Activated CD8-positive, alpha-beta memory T cell treated with anti-CD3 and anti-CD28 coated beads for 36 hours (primary cell): ENCODE results near the gene DSTN. TPM values are rescaled to one million over a fixed set of nuclear protein-coding genes. Genes with fewer than 3 reads are reported as not detected.

ENCODE experiments used
- CTCF ChIA-PET: fragments of 350-600 bp; sonication (Branson Sonifier 250); formaldehyde crosslinking; loops from one replicate; lab custom pipeline; 2021; ENCODE audit warnings: antibody characterized with exemption; lab: Charles Lee
- POLR2A ChIA-PET: fragments of 350-600 bp; sonication (Branson Sonifier 250); formaldehyde crosslinking; loops from one replicate; lab custom pipeline; 2021; ENCODE audit warnings: antibody characterized with exemption; lab: Charles Lee
- total RNA-seq, 2 experiments: library from RNA; stranded (reverse); gene quantifications; one replicate each; pipeline ENCODE4 v1.2.3, GENCODE V29; 2021

DSTN gene
- total RNA-seq, 2 experiments from 2014 or later: 72.8 to 75.3 TPM

- ChIA-PET CTCF (no interaction called here), POLR2A (no interaction called here)
Observed at GRCh38 chr20:17640875-17641378, 71.1 kb downstream of the DSTN start.

GRCh38 chr20:17641520-17641964 lies 71.7 kb downstream of the DSTN start:
- POLR2A ChIA-PET: no interaction called here
- CTCF ChIA-PET: interaction anchor here (1.7 kb wide), 1 partner anchor 19 kb away, joined by 4 read pairs; no protein-coding TSS in a partner anchor

GRCh38 chr20:17641993-17642392 lies 72.1 kb downstream of the DSTN start:
- ChIA-PET CTCF (interaction anchor here (1.7 kb wide), 1 partner anchor 20 kb away, joined by 4 read pairs; no protein-coding TSS in a partner anchor), POLR2A (no interaction called here)

GRCh38 chr20:17642404-17643269 lies 72.8 kb downstream of the DSTN start:
- CTCF ChIA-PET: interaction anchor here (1.3 to 1.7 kb wide), 2 partner anchors 20 to 40 kb away, joined by 3 to 4 read pairs; partner anchors contain the start of gene RRBP1
- POLR2A ChIA-PET: no interaction called here

GRCh38 chr20:17643531-17644188 lies 73.8 kb downstream of the DSTN start:
- POLR2A ChIA-PET: no interaction called here

GRCh38 chr20:17644451-17644850 lies 74.6 kb downstream of the DSTN start:
- ChIA-PET CTCF (no interaction called here), POLR2A (no interaction called here)

More at GRCh38 chr20:17643531-17644188, 73.8 kb downstream of the DSTN start:
- CTCF ChIA-PET: interaction anchor here (1.3 kb wide), 1 partner anchor 39 kb away, joined by 3 read pairs; the partner anchor contains the start of gene RRBP1

GRCh38 chr20:17645010-17645409 lies 75.1 kb downstream of the DSTN start:
- ChIA-PET CTCF (no interaction called here), POLR2A (interaction anchor here (0.6 kb wide), 1 partner anchor 880 kb away, joined by 3 read pairs; no protein-coding TSS in a partner anchor)

- ChIA-PET POLR2A (interaction anchor here (0.6 kb wide), 1 partner anchor 881 kb away, joined by 3 read pairs; no protein-coding TSS in a partner anchor), CTCF (no interaction called here)
Observed at GRCh38 chr20:17645546-17646208, 75.8 kb downstream of the DSTN start.

GRCh38 chr20:17646209-17646960 lies 76.5 kb downstream of the DSTN start:
- ChIA-PET CTCF (interaction anchor here (0.7 to 1.0 kb wide), 2 partner anchors 8 to 106 kb away, joined by 3 read pairs; no protein-coding TSS in a partner anchor), POLR2A (no interaction called here)

- POLR2A ChIA-PET: no interaction called here
- CTCF ChIA-PET: interaction anchor here (0.7 to 1.0 kb wide), 2 partner anchors 8 to 107 kb away, joined by 3 read pairs; no protein-coding TSS in a partner anchor
Observed at GRCh38 chr20:17646961-17647301, 77.1 kb downstream of the DSTN start.

- POLR2A ChIA-PET: no interaction called here
- CTCF ChIA-PET: interaction anchor here (1.0 kb wide), 1 partner anchor 107 kb away, joined by 3 read pairs; no protein-coding TSS in a partner anchor
Observed at GRCh38 chr20:17647391-17648314, 77.8 kb downstream of the DSTN start.

GRCh38 chr20:17648315-17648646 lies 78.4 kb downstream of the DSTN start:
- ChIA-PET POLR2A (no interaction called here), CTCF (no interaction called here)

- POLR2A ChIA-PET: no interaction called here
Observed at GRCh38 chr20:17648791-17649730, 79.2 kb downstream of the DSTN start.

GRCh38 chr20:17650301-17651128 lies 80.6 kb downstream of the DSTN start:
- POLR2A ChIA-PET: no interaction called here
- CTCF ChIA-PET: interaction anchor here (1.1 to 1.5 kb wide), 2 partner anchors 114 to 247 kb away, joined by 3 to 4 read pairs; no protein-coding TSS in a partner anchor

More at GRCh38 chr20:17648791-17649730, 79.2 kb downstream of the DSTN start:
- CTCF ChIA-PET: interaction anchor here (0.7 to 1.5 kb wide), 2 partner anchors 119 to 249 kb away, joined by 3 to 4 read pairs; no protein-coding TSS in a partner anchor

GRCh38 chr20:17651129-17651759 lies 81.4 kb downstream of the DSTN start:
- POLR2A ChIA-PET: no interaction called here
- CTCF ChIA-PET: interaction anchor here (0.8 to 1.1 kb wide), 2 partner anchors 11 to 115 kb away, joined by 3 read pairs; no protein-coding TSS in a partner anchor
